Skeletal muscle cell (primary cell): ENCODE measurements around the gene FNBP1.

ENCODE experiments used
- DNase-seq: peaks from one replicate; pipeline ENCODE4 v3.0.0-alpha.2; 2010; ENCODE audit warnings: low read depth
- H3K4me3 ChIP-seq: 2 replicates; pipeline ENCODE4 v1.5.1; 2011; ENCODE audit warnings: low read depth, mild to moderate bottlenecking, control low read depth, low read length, moderate library complexity

The FNBP1 gene

DNA sequence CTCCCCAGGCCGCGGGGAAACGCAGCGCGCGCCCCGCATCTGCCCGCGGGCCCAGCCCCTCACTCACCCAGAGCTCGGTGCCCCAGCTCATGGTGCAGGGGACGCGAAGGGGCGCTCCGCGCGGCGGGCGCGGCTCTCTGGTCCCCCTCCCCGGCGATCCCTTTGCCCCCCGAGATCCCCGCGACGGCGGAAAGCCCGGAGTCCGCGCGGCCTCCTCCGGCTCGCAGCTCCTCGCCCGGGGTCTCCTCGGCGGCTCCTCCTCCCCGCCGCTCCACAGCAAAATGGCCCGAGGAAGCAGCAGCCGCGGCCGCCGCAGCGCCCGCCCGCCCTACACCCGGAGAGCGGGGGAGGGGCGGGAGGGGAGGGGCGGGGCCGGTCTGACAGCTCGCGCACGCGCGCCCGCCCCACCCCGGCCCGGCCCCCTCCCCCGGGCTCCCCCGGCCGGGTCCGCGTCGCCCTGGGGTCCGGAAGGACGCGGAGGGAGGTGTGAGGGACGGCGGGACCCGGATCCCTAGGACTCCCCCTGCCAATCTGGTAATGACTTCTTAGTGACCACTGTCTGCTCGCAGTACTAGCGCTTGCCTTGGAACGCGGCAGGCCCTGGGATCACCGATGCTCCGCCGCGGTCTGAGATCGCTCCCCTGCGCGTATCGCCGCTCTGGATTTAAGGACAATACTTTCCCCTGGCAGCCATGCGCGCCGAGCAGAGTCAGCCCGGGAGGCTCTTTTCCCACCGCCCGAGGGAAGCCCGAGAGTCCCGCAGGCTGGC is at the start of gene FNBP1:
Gene FNBP1, minus strand, starts transcription at position 305 of the 769 bp plus-strand sequence. Its CDS starts 214 bp downstream, at position 91.
- peak within 1 kb of the TSS; percentile 86 for H3K4me3 ChIP-seq
- peak; percentile 39 for DNase-seq

GRCh38 chr9:130090915-130091314 is 47.9 kb upstream of the FNBP1 start:
- no peak overlapping the region for H3K4me3 ChIP-seq
- no peak for DNase-seq

DNA sequence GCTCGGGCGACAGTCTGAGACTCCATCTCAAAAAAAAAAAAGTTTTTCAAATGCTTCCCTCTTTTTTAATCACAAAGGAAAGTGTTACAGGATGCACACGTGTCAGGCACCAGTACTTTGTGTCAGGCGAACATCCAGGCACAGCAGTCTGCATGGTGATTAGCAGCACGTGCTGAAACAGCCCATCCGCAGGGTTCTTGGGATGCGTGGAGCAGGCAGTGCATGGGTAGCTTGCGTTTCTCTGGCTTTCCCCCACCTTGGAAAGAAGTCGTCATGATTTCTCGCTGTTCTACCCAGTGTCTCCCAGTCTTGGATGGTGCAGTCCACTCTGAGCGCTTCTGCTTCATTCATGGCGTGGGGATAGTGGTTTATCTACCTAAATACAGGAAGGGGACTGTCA is 46.2 kb upstream of the FNBP1 start:
- H3K4me3 ChIP-seq: no peak overlapping the region

GRCh38 chr9:130088051-130088450 is 45.1 kb upstream of the FNBP1 start:
- no peak overlapping the region for H3K4me3 ChIP-seq
- DNase-seq: no peak

More for the DNA sequence above, 46.2 kb upstream of the FNBP1 start:
- no peak for DNase-seq

GRCh38 chr9:130084337-130084736 is 41.3 kb upstream of the FNBP1 start:
- no peak for DNase-seq
- H3K4me3 ChIP-seq: no peak overlapping the region

- H3K4me3 ChIP-seq: no peak overlapping the region
- no peak for DNase-seq
Observed at GRCh38 chr9:130078547-130078946, 35.6 kb upstream of the FNBP1 start.

DNA sequence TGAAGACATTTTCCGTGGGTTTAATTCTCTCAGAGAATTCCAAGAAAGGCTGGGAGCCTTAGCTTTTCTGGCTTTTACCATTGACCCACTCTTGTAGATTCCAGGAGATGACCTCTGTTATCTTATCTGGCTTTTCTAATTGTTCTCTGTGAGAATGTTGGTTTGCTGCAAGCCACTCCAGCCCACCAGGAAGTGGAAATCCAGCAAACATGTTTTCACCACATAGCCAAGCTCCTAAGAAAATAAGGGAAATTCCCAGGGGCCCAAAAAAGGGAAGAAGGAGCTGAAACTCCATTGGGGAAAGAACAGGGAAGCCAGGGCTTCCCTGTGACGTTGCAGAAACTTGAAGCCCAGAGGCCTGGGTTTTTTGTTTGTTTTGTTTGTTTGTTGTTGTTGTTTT is 30.4 kb upstream of the FNBP1 start:
- DNase-seq: no peak
- H3K4me3 ChIP-seq: no peak overlapping the region

DNA sequence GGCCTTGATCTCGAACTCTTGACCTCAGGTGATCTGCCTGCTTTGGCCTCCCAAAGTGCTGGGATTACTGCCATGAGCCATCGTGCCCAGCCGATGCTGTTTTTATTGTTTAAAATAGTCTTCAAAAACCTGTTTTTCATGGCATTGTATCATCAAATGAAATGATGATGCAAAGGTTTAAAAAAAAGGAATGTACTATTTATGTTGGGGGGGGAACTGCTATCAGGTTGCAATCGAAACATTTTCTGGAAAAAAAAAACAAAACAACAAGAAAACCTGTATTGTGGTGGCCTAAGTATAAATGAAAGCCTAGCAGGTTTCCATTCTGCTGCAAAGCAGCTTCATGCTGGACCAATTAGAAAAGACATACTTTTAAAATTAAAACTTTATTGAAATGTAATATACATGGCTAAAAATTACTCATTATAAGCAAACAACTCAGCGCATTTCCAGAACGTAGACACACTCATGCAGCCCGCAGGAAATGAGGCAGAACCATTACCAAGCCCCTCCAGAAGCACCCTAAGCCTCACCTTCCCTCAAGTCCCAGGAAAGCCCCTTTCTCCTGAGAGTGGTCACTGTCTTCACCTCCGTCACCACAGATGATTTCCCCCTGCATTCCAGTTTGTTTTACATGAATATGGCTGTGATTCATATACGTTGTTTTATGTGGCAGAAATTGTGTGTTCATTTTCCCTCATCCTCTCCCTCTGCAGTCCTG is 29.7 kb upstream of the FNBP1 start:
- DNase-seq: no peak
- no peak overlapping the region for H3K4me3 ChIP-seq

- H3K4me3 ChIP-seq: no peak overlapping the region
- DNase-seq: no peak
Observed at GRCh38 chr9:130069048-130069447, 26.1 kb upstream of the FNBP1 start.

DNA sequence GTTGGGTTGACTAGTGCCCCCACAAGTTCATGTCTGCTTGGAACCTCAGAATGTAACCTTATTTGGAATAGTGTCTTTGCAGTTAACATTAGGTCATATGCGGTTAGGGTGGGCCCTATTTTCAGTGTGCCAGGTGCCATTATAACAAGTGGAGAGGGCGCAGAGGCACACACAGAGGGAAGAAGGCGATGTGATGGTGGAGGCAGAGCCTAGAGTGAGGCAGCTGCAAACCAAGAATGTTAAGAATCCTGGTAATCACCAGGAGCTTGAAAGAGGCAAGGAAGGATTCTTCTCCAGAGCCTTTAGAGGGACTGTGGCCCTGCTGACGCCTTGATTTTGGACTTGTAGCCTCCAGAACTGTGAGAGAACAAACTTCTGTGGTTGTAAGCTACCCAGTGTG is 21.6 kb upstream of the FNBP1 start:
- no peak for DNase-seq
- no peak overlapping the region for H3K4me3 ChIP-seq

DNA sequence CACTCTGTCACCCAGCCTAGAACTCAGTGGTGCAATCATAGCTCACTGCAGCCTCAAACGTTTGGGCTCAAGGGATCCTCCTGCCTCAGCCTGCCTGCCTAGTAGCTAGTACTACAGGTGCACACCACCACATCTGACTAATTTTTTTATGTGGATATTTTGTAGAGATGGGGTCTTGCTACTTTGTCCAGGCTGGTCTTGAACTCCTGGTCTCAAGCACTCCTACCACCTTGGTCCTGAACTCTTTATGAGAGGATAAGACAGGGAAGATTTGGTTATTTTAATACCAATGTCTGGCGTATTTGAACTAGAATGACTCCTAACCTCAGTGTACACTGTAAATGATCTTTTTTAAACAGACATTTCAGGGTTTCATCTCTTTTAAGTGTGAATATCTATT is 19.8 kb upstream of the FNBP1 start:
- no peak overlapping the region for H3K4me3 ChIP-seq
- DNase-seq: no peak

- no peak for DNase-seq
- no peak overlapping the region for H3K4me3 ChIP-seq
Observed at GRCh38 chr9:130060296-130060695, 17.3 kb upstream of the FNBP1 start.

GRCh38 chr9:130058887-130059286 is 15.9 kb upstream of the FNBP1 start:
- no peak overlapping the region for H3K4me3 ChIP-seq
- no peak for DNase-seq

GRCh38 chr9:130058154-130058553 is 15.2 kb upstream of the FNBP1 start:
- DNase-seq: no peak
- H3K4me3 ChIP-seq: no peak overlapping the region

DNA sequence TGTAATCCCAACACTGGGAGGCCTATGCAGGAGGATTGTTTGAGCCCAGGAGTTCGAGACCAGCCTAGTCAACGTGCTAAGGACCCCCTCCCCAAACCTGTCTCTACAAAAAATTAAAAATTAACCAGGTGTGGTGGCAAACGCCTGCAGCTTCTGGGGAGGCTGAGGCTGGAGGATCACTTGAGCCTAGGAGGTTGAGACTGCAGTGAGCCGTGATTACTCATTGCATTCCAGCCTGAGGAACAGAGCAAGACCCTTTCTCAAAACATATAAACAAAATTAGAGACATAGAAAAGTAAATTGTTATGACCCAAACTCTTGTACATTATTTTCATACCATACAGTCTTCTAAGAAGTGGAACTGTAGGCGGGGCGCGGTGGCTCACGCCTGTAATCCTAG is 11.8 kb upstream of the FNBP1 start:
- no peak for DNase-seq

DNA sequence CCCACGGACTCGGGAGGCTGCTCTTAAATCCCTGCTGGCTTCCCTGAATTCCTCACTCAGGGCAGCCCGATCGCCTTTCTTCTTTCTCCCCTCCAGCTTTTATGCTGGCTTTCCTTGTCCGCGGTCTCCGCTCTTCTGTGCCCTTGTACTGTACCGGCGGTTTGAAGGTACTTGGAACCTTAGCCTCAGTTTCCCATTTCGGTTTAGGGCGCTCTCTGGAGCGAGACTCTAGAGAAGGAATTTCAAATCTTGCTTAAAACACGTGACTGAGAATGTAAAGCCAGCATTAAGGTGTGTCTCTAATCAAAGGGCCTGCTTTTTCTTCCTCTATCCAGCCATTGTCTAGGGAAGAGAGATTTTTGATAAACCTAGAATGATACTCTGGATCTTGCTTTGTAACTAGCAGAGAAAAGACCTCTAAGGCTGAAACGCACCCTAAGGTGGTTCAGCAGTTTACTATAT is 11.4 kb upstream of the FNBP1 start:
- no peak for DNase-seq
- H3K4me3 ChIP-seq: peak overlapping the region; percentile 95

More for the DNA sequence above, 11.8 kb upstream of the FNBP1 start:
- peak overlapping the region; percentile 95 for H3K4me3 ChIP-seq

DNA sequence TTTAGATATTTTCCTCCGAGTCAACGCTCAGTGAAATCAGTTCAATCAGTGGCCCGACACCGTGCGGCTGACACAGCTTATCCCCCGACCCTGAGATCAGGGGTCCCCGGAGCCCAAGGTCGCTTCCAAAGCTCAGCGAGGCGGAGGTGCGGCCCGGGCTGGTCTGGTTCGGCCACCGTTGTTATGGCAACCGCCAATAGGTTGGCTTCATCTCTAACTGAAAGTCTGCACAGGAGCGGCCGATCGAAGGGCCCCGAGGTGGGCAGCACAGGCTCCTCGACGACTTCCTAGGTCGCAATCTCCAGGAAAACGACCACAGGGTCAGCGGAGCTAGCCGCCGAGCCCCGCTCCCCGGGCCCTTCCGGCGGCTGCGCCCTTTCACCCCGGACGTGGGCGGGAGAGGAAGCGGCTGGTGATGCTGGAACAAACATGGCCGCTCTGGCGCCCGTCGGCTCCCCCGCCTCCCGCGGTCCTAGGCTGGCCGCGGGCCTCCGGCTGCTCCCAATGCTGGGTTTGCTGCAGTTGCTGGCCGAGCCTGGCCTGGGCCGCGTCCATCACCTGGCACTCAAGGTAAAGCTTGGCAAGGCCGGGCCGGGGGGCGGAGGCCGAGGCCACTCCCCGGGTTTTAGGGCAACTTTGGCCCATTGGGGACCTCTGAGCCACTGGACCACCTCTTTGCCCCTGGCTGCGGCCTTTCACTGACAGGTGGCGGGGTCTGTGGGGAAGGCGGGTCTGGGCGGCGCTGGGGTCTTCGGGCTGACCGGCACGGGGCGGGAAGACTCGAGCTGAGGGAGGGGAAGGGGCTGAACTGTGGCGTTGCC is 10.7 kb upstream of the FNBP1 start, which contains the start of gene GPR107:
Gene GPR107, plus strand, starts transcription at position 403 of the 821 bp plus-strand sequence. Its CDS starts 27 bp downstream, at position 430.
- DNase-seq: no peak
- H3K4me3 ChIP-seq: peak within 1 kb of the TSS; percentile 95

DNA sequence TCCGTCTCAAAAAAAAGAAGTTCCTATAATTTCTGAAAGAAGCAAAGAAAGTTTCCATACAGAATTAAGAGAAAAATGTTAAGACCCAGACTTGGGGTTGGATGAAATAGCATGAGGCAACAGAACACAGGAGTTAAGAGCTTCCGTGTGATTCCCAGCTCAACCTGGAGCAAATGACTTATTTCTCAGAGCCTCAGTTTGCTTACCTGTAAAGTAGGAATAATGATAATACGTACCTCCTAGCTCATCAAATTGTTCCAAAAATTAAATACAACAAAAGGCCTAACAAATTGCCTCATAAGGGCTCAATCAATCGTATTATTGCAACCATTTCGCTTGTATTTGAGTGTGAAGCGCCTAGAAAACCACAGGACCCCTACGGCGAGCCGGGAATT is 10.1 kb upstream of the FNBP1 start:
- DNase-seq: no peak
- H3K4me3 ChIP-seq: peak overlapping the region; percentile 95

DNA sequence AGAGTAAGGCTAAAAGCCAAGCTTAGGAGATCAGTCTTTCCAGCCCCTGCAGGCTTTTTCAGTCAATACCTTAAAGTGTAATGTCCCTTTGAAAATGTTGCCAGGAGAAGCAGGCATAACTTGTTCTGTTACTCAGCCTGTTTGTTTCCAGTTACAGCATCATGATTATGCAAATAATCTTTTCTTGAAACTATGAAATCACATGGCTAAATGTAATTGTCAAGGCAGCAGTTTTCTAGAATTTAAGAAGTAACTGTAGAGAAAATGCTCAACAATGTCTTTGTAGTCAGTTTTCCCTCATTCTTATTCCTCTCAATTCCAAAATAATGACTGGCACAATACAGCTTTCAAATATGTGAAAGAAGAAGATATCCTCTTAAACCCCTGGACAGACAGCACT is 8.9 kb upstream of the FNBP1 start:
- no peak overlapping the region for H3K4me3 ChIP-seq
- no peak for DNase-seq

- H3K4me3 ChIP-seq: no peak overlapping the region
- no peak for DNase-seq
Observed at GRCh38 chr9:130050462-130050861, 7.5 kb upstream of the FNBP1 start.
